ENCODE data around the gene FAT2. TPM values are rescaled to one million over a fixed set of nuclear protein-coding genes. Genes with fewer than 3 reads are reported as not detected.

Gene FAT2
- total RNA-seq, 2 experiments from 2014 or later, result not detected

- Histone ChIP-seq H3K79me2 (ENCODE audit: insufficient read depth, low read depth, low read length) (no peaks in the 10 kb centered on the region), H3K4me3 (ENCODE audit: low read depth, low read length, poor library complexity, severe bottlenecking) (no peak overlapping the region), H3K27ac (ENCODE audit: low read depth, low read length, poor library complexity, severe bottlenecking) (no peak overlapping the region), H3K4me1 (ENCODE audit: insufficient read depth, low read length, poor library complexity, severe bottlenecking) (no peaks in the 10 kb centered on the region), H4K20me1 (ENCODE audit: insufficient read depth, low read length) (no peaks in the 10 kb centered on the region), H3K36me3 (ENCODE audit: insufficient read depth, low read length) (no peaks in the 10 kb centered on the region), H3K9me3 (ENCODE audit: low read length) (no peaks in the 10 kb centered on the region), H3K9me2 (ENCODE audit: insufficient read depth, low read length) (no peaks in the 10 kb centered on the region), H2AFZ (ENCODE audit: low read length) (no peak overlapping the region), H3K4me2 (ENCODE audit: low read length) (no peak overlapping the region)
- ChIA-PET POLR2A (interaction anchor here (0.7 kb wide), 1 partner anchor 949 kb away, joined by 3 read pairs; no protein-coding TSS in a partner anchor), CTCF (ENCODE audit: unreplicated experiment) (no interaction called here)
- intact Hi-C loops (cut with micrococcal nuclease; ENCODE audit: unreplicated experiment), result no loop called here
- TF ChIP-seq EZH2phosphoT487 (IDR thresholded peaks at IDR 0.05; ENCODE audit: borderline replicate concordance, low read depth, low read length), result no peak
- no peak for TF ChIP-seq CTCF (conservative IDR thresholded peaks at IDR 0.05; ENCODE audit: low read length)
- no TSS peak for BruUV-seq (replicated peaks)
- no peak for DNase-seq (ENCODE audit: low spot score)
Observed at GRCh38 chr5:151633892-151634291, 42.8 kb upstream of the FAT2 start.

- TF ChIP-seq EZH2phosphoT487 (IDR thresholded peaks at IDR 0.05; ENCODE audit: borderline replicate concordance, low read depth, low read length) (no peak), CTCF (conservative IDR thresholded peaks at IDR 0.05; ENCODE audit: low read length) (no peak)
- no peak overlapping the region for H3K4me3 ChIP-seq (ENCODE audit: low read depth, low read length, poor library complexity, severe bottlenecking)
- no peaks in the 10 kb centered on the region for H3K9me3 ChIP-seq (ENCODE audit: low read length)
- no peak overlapping the region for H3K27ac ChIP-seq (ENCODE audit: low read depth, low read length, poor library complexity, severe bottlenecking)
- H3K36me3 ChIP-seq (ENCODE audit: insufficient read depth, low read length), result no peaks in the 10 kb centered on the region
- intact Hi-C loops (cut with micrococcal nuclease; ENCODE audit: unreplicated experiment), result no loop called here
- H3K79me2 ChIP-seq (ENCODE audit: insufficient read depth, low read depth, low read length), result no peaks in the 10 kb centered on the region
- no peak overlapping the region for H2AFZ ChIP-seq (ENCODE audit: low read length)
- no peak for DNase-seq (ENCODE audit: low spot score)
- POLR2A ChIA-PET, result no interaction called here
- CTCF ChIA-PET (ENCODE audit: unreplicated experiment), result no interaction called here
- BruUV-seq (replicated peaks), result no TSS peak
- no peaks in the 10 kb centered on the region for H3K4me1 ChIP-seq (ENCODE audit: insufficient read depth, low read length, poor library complexity, severe bottlenecking)
- no peaks in the 10 kb centered on the region for H3K9me2 ChIP-seq (ENCODE audit: insufficient read depth, low read length)
- no peaks in the 10 kb centered on the region for H4K20me1 ChIP-seq (ENCODE audit: insufficient read depth, low read length)
- H3K4me2 ChIP-seq (ENCODE audit: low read length), result no peak overlapping the region
Observed at GRCh38 chr5:151632941-151633340, 41.8 kb upstream of the FAT2 start.

GRCh38 chr5:151632524-151632923, 41.4 kb upstream of the FAT2 start:
- H3K4me2 ChIP-seq (ENCODE audit: low read length), result no peak overlapping the region
- no peak overlapping the region for H3K27ac ChIP-seq (ENCODE audit: low read depth, low read length, poor library complexity, severe bottlenecking)
- H3K9me2 ChIP-seq (ENCODE audit: insufficient read depth, low read length), result no peaks in the 10 kb centered on the region
- no peaks in the 10 kb centered on the region for H3K79me2 ChIP-seq (ENCODE audit: insufficient read depth, low read depth, low read length)
- no peaks in the 10 kb centered on the region for H3K4me1 ChIP-seq (ENCODE audit: insufficient read depth, low read length, poor library complexity, severe bottlenecking)
- H3K4me3 ChIP-seq (ENCODE audit: low read depth, low read length, poor library complexity, severe bottlenecking), result no peak overlapping the region
- CTCF ChIA-PET (ENCODE audit: unreplicated experiment), result no interaction called here
- no peaks in the 10 kb centered on the region for H3K9me3 ChIP-seq (ENCODE audit: low read length)
- intact Hi-C loops (cut with micrococcal nuclease; ENCODE audit: unreplicated experiment), result no loop called here
- no peak for TF ChIP-seq CTCF (conservative IDR thresholded peaks at IDR 0.05; ENCODE audit: low read length)
- POLR2A ChIA-PET, result no interaction called here
- no peaks in the 10 kb centered on the region for H4K20me1 ChIP-seq (ENCODE audit: insufficient read depth, low read length)
- no peak for DNase-seq (ENCODE audit: low spot score)
- H3K36me3 ChIP-seq (ENCODE audit: insufficient read depth, low read length), result no peaks in the 10 kb centered on the region
- BruUV-seq (replicated peaks), result no TSS peak
- no peak overlapping the region for H2AFZ ChIP-seq (ENCODE audit: low read length)

Measured in OCI-LY7 (cell line).